Measurements from ENCODE around the gene NOPCHAP1.
"Not testable (repeated sequence)": the region's sequence is repeated elsewhere in the genome, so short reads cannot be mapped to it uniquely, and the experiment has no call there.

NOPCHAP1 gene

GRCh38 chr12:104986022-104986941 lies at the start of gene NOPCHAP1:
Gene NOPCHAP1, plus strand, starts transcription at chr12:104986316. Its CDS starts 37 bp downstream, at chr12:104986353.
- Histone ChIP-seq H3K4me3 (replicated peaks; ENCODE audit: low read depth, low read length) (peak within 1 kb of the TSS; percentile 93), H3K36me3 (ENCODE audit: control insufficient read depth, insufficient read depth, low read length) (no peaks in the 10 kb centered on the region), H3K27me3 (replicated peaks; ENCODE audit: control insufficient read depth, insufficient read depth, low read length) (no peaks in the 10 kb centered on the region)
- no peak for TF ChIP-seq CTCF (IDR thresholded peaks at IDR 0.05; ENCODE audit: insufficient read depth, low read length, poor library complexity, severe bottlenecking)
- DNase-seq (ENCODE audit: extremely low read depth, insufficient read length), result peak; percentile 86

GRCh38 chr12:104938371-104938770 lies 47.7 kb upstream of the NOPCHAP1 start:
- no peak for DNase-seq (ENCODE audit: extremely low read depth, insufficient read length)
- Histone ChIP-seq H3K4me3 (replicated peaks; ENCODE audit: low read depth, low read length) (no peak overlapping the region), H3K36me3 (ENCODE audit: control insufficient read depth, insufficient read depth, low read length) (no peaks in the 10 kb centered on the region), H3K27me3 (replicated peaks; ENCODE audit: control insufficient read depth, insufficient read depth, low read length) (no peaks in the 10 kb centered on the region)
- TF ChIP-seq CTCF (IDR thresholded peaks at IDR 0.05; ENCODE audit: insufficient read depth, low read length, poor library complexity, severe bottlenecking), result no peak

GRCh38 chr12:104939089-104939488 lies 47.0 kb upstream of the NOPCHAP1 start:
- no peak for DNase-seq (ENCODE audit: extremely low read depth, insufficient read length)

GRCh38 chr12:104941454-104941853 lies 44.7 kb upstream of the NOPCHAP1 start:
- no peak for TF ChIP-seq CTCF (IDR thresholded peaks at IDR 0.05; ENCODE audit: insufficient read depth, low read length, poor library complexity, severe bottlenecking)
- no peaks in the 10 kb centered on the region for H3K36me3 ChIP-seq (ENCODE audit: control insufficient read depth, insufficient read depth, low read length)
- DNase-seq (ENCODE audit: extremely low read depth, insufficient read length), result no peak
- H3K27me3 ChIP-seq (replicated peaks; ENCODE audit: control insufficient read depth, insufficient read depth, low read length), result no peaks in the 10 kb centered on the region
- H3K4me3 ChIP-seq (replicated peaks; ENCODE audit: low read depth, low read length), result no peak overlapping the region

More at GRCh38 chr12:104939089-104939488, 47.0 kb upstream of the NOPCHAP1 start:
- Histone ChIP-seq H3K4me3 (replicated peaks; ENCODE audit: low read depth, low read length) (no peak overlapping the region), H3K27me3 (replicated peaks; ENCODE audit: control insufficient read depth, insufficient read depth, low read length) (no peaks in the 10 kb centered on the region), H3K36me3 (ENCODE audit: control insufficient read depth, insufficient read depth, low read length) (no peaks in the 10 kb centered on the region)
- TF ChIP-seq CTCF (IDR thresholded peaks at IDR 0.05; ENCODE audit: insufficient read depth, low read length, poor library complexity, severe bottlenecking), result no peak

GRCh38 chr12:104942075-104942474 lies 44.0 kb upstream of the NOPCHAP1 start:
- TF ChIP-seq CTCF (IDR thresholded peaks at IDR 0.05; ENCODE audit: insufficient read depth, low read length, poor library complexity, severe bottlenecking), result no peak
- Histone ChIP-seq H3K36me3 (ENCODE audit: control insufficient read depth, insufficient read depth, low read length) (no peaks in the 10 kb centered on the region), H3K27me3 (replicated peaks; ENCODE audit: control insufficient read depth, insufficient read depth, low read length) (no peaks in the 10 kb centered on the region), H3K4me3 (replicated peaks; ENCODE audit: low read depth, low read length) (no peak overlapping the region)
- no peak for DNase-seq (ENCODE audit: extremely low read depth, insufficient read length)

- not testable (repeated sequence) for H3K36me3 ChIP-seq (ENCODE audit: control insufficient read depth, insufficient read depth, low read length); H3K27me3 ChIP-seq (replicated peaks; ENCODE audit: control insufficient read depth, insufficient read depth, low read length); H3K4me3 ChIP-seq (replicated peaks; ENCODE audit: low read depth, low read length); DNase-seq (ENCODE audit: extremely low read depth, insufficient read length)
Measured at GRCh38 chr12:104943401-104943800, 42.7 kb upstream of the NOPCHAP1 start.
